Measurements from ENCODE around the gene ADARB2.

GRCh38 chr10:1531883-1532597, 205.3 kb downstream of the ADARB2 start:
- TF ChIP-seq REST (IDR thresholded peaks at IDR 0.05; ENCODE audit: insufficient read depth in 1 of 2, low read depth in 2 of 2, low read length in 2 of 2) (no peak), POLR2AphosphoS5 (IDR thresholded peaks at IDR 0.05; ENCODE audit: low read depth, low read length) (no peak)
